Stimulated activated CD4-positive, alpha-beta T cell treated with anti-CD3 and anti-CD28 coated beads, Interleukin-15, amount 100 ng/mL, for 48 hours (primary cell): ENCODE measurements around the gene SIM1.

ENCODE experiments used
- DNase-seq, 2 donors: peaks; one replicate each; pipeline ENCODE4 v3.0.0-alpha.2; 2020; ENCODE audit warnings: low read depth in 2 of 2

The SIM1 gene

DNA sequence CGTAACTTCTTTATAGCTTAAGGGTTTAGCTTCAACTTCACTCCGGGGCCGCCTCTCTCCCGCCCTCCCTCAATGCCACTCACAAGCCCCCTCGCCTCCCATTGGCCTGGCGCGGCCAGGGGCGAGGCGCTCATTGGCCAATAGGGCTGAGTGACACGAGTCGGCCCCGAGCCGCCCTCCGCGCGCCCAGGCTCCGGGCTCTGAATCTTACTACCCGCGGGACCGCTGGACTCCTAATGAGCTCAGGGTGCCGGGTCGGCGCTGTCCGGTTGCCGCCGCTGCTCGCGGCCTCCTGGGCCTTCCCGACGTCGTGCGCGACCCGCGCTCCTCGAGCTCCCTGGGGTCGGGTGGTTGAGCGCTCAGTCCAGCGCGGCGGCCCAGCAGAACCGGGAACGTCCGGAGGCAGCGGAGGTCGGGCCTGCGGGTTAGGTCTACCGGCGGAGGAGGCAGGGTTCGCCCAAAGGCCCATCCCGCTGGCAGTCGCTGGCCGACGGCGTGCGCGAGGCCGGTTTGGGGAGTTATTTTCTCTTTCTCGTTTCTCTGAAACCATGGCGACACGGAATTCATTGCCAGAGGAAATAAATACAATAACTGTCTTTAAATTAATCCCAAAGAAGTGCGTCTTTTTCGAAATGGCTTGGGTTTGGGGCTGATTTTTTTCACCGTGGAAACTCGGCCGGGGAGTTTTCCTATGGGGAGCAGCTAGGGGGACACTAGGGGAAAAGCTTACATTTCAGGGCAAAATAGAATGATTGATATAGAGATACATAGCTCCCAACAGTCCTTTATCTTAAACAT is at the start of gene SIM1:
Gene SIM1 (minus strand): TSS at position 19 of the 798 bp plus-strand sequence. CDS start 1,453 bp downstream, outside the sequence.
- DNase-seq: no peak

GRCh38 chr6:100512203-100512862 is 47.6 kb upstream of the SIM1 start:
- DNase-seq: no peak

DNA sequence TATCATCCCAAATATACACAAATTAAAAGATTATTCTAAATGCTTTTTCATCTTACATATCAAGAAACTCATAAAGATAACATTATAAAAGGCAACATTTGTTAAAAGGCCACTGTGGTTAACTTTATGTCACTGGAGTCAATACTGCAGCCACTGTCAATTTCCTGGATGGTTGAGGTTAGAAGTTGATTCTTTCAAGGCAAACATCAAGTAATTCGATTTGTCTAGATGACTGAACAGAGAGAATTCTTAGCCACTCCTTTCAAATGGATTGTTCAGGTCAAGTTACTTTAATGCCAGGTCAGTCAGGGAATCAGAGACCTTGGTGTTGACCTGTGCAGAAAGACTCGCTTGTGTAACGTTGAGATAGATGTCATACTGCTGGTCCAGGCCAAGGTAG is 44.4 kb upstream of the SIM1 start:
- DNase-seq: no peak

- no peak for DNase-seq
Observed at GRCh38 chr6:100506651-100507050, 41.9 kb upstream of the SIM1 start.

GRCh38 chr6:100504786-100505737 is 40.3 kb upstream of the SIM1 start:
- no peak for DNase-seq

GRCh38 chr6:100503043-100503705 is 38.5 kb upstream of the SIM1 start:
- no peak for DNase-seq

DNA sequence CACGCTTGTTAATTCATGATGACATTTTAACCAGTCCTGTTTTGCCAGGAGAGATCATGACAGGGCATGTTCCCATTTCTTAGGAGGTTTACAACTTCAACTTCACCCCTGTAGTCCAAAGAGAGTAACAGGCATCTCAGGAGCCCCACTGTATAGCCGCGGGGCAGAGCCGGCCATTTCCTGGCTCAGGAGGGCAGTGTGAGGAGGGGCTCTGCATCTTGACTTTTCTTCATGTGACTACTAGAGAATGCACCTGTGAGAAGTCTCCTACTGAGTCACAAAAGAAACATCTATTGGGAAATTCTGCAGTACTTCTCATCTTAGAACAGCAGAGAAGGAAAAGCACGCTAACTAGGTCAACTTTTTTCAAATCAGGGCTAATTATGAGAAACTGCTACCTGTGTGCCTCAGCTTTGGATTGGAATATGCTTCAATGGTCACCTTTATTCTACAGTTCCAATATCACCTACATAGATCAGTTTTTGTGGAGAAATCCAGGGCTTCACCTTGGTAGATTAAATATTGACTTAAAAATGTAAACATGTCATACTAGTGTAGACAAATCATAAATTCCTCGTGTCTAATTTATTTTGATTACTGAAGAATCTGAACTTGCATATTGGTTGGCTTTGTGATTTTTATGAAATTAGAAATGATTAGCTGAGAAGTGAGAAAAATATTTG is 28.6 kb upstream of the SIM1 start:
- DNase-seq: no peak

GRCh38 chr6:100491952-100492670 is 27.4 kb upstream of the SIM1 start:
- no peak for DNase-seq

- no peak for DNase-seq
Observed at GRCh38 chr6:100490065-100490464, 25.3 kb upstream of the SIM1 start.

DNA sequence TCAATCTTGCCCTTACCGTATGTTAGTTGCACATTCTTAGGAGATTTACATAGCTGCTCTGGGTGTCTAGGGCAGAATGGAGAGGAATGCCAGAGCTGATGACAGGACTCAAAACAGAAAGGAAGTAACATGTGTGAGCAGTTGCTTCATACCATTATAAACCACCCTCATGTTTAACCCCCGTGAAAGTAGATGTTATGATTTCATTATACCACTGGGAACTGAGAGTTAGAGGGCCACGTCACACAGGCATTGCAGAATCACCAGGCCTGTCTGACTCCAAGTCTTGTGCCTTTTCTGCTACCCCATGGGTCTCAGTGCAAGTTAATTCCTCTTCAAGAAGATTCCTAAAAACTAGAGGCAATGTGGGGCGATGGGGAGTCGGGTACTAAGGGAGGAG is 23.5 kb upstream of the SIM1 start:
- DNase-seq: no peak

GRCh38 chr6:100487638-100488037 is 22.9 kb upstream of the SIM1 start:
- no peak for DNase-seq

DNA sequence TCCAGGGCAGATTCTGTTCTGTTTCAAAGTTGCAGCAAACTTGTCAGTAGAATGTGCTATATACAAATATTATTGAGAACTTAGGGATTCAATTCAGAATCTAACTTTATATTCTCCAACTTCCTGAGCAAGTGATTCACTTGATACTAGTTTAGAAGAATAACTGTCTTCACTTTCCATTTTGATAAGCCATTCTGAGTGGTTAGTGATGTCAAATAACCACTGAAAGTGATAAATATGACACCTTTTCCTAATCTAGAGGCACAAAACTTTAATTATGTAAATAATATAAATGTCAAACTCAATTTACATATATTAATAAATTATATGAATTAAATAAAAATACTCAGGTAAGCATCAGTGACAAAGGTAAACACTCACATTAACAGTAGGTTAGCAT is 20.5 kb upstream of the SIM1 start:
- DNase-seq: no peak

DNA sequence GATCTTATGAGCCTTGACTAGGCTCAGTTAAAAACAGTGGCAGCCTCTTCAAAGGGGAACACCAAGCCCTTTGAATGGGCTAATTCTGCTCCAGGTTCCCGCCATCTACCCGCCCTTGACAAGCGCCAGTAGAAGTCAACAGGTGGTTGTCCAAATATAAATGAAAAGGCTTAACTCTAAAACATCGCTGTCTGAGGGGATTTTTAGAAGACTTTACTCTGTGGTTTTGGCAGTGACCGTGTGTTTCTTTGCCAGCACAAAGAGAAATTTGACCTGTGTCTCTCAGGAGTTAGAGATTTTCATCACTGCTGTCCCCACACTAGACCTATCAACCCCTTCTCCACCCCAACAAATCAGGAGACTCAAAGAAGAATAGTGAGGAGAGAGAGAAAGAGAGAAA is 19.8 kb upstream of the SIM1 start:
- DNase-seq: no peak

DNA sequence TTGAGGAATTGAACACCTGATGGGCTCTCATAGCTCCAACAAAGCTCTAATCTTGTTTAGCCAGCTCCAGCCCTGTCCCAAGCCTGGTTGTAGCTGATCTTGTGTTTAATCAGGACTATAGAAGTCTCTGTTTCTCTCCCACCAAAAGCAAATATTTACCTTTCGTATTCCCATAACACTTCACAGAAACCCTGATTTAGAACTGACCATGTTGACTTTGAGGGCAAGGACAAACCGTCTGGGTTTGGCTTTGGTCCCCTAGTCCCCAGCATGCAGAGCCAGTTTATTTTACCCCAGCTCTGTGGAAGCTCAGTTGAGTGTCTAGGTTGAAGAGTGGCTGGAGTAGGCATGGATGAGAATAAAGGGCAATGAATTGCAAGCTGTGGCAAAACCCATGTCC is 18.0 kb upstream of the SIM1 start:
- no peak for DNase-seq

GRCh38 chr6:100479179-100480035 is 14.7 kb upstream of the SIM1 start:
- no peak for DNase-seq

DNA sequence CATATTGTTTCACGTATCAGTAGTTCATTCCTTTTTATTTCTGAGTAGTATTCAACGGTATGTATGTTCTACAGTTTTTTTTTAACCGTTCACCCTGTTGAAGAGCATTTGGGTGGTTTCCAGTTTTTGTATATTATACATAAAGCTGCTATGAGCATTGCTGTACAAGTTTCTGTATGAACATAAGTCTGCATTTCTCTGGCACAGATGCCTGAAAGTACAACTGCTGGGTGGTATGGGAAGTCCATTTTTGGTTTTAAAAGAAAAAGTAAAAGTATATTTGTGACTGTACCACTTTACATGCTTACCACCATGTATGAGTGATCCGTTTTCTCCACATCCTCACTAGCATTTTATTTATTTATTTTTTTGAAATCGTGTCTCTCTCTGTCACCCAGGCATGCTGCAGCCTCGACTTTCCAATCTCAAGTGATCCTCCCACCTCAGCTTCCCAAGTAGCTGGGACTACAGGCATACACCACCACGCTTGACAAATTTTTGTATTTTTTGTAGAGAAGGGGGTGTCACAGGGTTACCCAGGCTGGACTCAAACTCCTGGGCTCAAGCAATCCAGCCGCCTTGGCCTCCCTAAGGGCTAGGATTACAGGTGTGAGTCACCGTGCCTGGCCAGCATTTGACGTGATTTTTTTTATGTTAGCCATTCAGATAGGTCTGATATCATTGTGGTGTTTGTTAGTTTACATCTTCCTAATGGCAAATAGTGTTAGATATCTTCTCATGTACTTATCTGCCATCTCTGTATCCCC is 11.0 kb upstream of the SIM1 start:
- no peak for DNase-seq

- DNase-seq: no peak
Observed at GRCh38 chr6:100473182-100473581, 8.5 kb upstream of the SIM1 start.

DNA sequence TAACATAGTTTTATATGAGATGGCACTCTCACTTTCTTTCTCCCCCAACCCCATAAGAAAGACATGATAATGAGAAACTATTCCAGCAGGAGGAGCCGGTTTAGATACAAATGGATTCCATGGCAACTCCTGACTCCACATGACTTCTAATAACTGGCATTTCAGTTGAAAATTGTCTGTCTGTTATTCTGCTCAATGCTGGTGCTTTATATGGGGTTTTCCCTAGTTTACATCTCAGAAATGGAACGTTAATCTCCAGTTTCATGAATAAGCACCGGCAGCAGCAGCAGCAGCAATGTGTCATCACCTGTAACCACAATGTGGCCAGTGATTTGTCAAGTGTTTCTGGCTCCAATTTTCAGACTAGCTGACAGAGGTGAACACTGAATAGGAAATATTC is 8.0 kb upstream of the SIM1 start:
- DNase-seq: peak in 1 of 2 donors; percentile 43
